CD4-positive, alpha-beta T cell treated with Interleukin-17A for 4 hours (primary cell): ENCODE results near the gene ZBTB7B.

Experiments used
- DNase-seq: peaks from one replicate; pipeline ENCODE4 v3.0.0-alpha.2; 2020; ENCODE audit warnings: mixed read lengths

Gene ZBTB7B

GRCh38 chr1:154989195-154989860, 13.3 kb upstream of the ZBTB7B start:
- no peak for DNase-seq

DNA sequence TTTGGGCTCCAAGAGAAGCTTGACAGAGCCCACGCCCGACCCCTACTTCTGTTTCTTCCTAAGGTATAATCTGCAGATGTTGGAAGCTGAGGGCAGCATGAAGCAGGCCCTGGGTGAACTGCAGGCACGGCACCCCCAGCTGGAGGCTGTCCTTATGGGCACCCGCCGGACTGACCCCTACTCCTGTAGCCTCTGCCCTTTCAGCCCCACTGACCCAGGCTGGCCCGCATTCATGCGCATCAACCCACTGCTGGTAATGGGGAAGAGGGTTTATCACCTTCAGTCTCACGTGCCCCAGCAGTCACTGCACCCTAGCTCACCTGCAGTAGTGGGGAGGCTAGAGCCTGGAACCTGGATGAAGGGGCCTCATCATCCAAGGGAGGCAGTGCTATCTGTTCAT, 12.3 kb upstream of the ZBTB7B start:
- DNase-seq = no peak

DNA sequence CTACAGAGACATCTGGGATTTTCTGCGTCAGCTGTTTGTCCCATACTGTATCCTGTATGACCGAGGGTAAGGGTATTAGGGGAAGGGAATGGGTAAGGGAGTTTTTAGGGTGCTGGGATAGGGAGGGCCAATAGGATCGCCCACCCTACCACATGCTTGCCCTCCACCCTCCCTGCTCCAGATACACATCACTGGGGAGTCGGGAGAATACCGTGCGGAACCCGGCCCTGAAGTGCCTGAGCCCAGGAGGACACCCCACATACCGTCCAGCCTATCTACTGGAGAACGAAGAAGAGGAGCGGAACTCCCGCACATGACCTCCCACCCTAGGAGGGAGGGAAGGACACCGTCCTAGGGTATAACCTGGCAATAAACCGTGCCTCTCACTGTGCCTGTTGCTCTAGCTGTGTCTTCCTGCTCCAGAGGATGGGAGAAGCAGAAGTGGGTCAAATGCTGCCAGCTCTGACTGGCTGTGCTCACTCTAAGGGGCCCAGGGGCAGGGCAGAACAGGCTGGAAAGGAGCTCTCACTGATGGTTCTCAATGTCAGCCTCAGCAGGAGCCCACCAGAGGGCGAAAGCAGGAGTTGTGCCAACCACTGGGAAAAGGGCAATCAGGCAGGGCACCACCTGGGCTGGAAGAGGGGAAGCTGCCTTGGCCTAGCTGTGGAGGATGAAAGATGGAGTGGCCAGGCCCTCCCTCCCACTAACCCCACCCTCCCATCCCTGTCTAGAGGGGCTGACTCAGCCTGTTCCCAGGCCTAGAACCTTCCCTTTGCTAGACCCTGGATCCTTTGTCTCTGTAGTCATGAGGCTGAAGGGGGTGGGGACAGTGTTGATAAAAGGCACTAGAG, 9.7 kb upstream of the ZBTB7B start:
- DNase-seq = peak; percentile 37

- no peak for DNase-seq
These were observed 8.9 kb upstream of the ZBTB7B start, which contains the start of gene LENEP for GRCh38 chr1:154993572-154994268. LENEP (plus strand) TSS chr1:154993586; CDS start chr1:154993608, 22 bp downstream.

GRCh38 chr1:154994269-154994587, 8.4 kb upstream of the ZBTB7B start:
- no peak for DNase-seq

DNA sequence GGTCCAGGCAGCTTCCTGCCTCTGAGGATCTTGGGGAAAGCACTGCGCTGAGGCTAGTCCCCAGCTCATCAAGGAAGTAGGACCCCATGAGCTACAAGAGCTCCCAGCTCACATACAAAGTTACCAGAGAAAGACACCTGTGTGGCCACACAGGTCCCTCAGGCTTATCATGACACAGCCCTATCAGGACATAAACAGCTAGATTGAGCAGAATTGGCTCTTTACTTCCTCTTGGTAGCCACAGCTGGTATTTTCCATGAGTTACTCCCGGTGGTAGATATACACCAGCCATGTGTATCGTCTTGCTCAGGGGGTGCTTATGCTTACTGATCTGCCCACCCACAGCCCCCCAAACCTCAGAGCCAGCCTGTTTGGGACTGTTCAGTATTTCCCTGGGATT, 8.0 kb upstream of the ZBTB7B start:
- DNase-seq = no peak

- peak; percentile 52 for DNase-seq
These were observed 7.2 kb upstream of the ZBTB7B start for GRCh38 chr1:154995301-154995983.

- DNase-seq = no peak
These were observed 5.5 kb upstream of the ZBTB7B start for GRCh38 chr1:154996966-154997701.

- no peak for DNase-seq
These were observed 4.3 kb upstream of the ZBTB7B start for GRCh38 chr1:154998201-154998780.

GRCh38 chr1:154998818-154999570, 3.6 kb upstream of the ZBTB7B start:
- DNase-seq = peak; percentile 81

- DNase-seq = peak; percentile 45
These were observed 2.8 kb upstream of the ZBTB7B start for GRCh38 chr1:154999571-155000410.

DNA sequence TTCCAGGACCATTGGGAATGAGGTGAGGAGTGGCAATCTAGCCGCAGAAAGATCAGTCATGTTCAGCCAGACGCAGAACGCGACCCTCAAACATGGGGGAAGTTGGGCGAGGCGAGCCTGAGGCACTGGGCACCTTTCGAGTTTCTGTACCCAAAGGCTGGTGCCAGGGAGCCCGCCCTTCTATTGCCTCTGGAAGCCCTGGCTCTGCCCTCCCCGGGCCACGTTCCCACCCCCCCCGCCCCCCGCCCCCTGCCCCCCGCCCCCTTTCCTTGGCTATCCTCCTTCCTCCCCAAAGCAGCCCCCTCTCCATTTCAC, 2.2 kb upstream of the ZBTB7B start:
- DNase-seq = peak; percentile 41

GRCh38 chr1:155000726-155001424, 1.7 kb upstream of the ZBTB7B start:
- DNase-seq = peak; percentile 82

GRCh38 chr1:155001425-155001674, 1.3 kb upstream of the ZBTB7B start:
- no peak for DNase-seq

GRCh38 chr1:155001675-155002463, 733 bp upstream of the ZBTB7B start:
- DNase-seq = peak; percentile 99

DNA sequence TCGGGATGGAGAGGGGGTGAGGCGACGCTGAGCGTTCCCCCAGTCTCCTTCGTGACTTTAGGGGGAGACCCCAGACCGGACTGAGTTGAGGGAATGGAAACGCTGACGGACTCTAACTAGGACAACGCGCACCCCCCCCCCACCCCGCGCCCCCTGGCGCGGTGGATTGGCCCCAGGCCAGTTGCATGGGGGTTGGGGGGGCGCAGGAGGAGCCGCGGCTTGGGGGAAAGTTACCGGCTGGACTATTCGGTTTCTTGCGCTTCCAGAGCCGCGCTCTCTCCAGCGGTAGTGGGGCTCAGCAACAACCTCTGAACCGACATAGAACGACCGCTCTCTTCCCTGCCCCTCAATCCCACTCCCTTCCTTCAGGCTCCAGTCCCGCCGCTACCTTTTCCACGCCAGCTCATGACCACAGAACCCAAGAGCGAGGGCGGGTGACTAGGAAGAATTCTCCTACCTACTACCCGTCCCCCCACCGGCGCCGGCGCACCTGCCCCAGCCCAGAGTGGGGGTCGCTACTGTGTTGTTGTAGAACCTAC, 694 bp downstream of the ZBTB7B start:
- peak; percentile 47 for DNase-seq

DNA sequence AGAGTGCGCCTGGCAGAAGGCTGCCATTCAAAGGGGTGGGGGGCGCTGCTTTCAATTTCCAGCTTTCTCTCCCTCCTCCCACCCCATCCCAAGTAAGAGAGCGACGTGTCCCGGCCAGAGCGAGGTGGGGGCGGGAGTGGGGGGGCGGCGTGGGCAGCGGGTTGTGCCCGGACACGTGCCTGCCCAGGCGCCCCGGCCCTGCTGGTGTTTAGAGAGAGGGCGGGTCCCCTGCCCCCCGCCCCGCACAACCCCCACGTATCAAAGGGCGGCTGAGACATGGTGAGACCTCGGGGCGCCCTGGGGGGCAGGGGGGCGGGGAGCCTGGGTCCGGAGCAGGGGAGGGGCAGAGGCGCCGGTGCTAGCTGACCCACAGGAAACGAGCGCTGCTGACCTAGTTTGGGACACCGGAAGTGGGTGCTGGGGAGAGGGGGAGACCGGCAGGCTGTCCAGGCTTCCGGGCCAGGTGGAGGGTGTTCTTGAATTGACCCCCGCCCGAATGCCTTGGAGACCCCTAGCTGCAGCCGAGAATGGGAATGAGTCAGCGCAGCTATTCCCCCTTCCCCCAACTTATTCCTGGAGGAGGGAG, 1.3 kb downstream of the ZBTB7B start:
- DNase-seq = peak; percentile 26

DNA sequence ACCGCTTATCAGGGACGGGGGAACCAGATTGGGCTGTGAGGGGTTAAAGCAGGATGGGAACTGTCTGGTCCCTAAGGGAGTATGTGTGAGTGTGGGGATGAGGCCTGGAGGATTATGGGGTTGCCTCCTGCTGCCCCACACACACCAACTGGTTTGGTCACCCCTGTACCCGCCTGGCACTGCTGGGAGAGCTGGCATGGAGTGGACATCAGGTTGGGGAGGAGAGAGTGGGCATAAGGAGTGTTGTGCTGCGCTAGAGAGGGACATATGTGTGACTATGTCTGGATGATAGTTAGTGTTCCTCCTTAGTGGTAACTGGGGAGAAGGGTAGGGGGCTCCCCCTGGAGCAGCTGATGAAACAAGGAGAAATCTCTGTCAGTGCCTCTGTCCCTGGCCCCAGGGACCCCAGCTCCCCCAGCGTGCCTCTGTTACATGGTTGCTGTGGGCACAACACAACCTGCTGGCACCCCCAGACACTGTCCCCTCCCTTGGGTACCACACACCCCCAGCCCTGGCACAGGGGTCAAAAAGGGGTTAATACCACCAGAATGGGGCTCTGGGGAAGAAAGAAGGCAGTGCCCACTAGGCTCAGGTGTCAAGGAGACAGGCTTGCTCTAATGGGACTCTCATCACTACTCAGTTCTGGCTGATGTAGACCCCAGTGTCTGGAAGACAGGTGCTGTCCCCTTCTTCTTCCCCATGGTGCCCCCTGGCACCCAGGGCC, 1.9 kb downstream of the ZBTB7B start:
- DNase-seq = no peak
